HG02885 (cell line): ENCODE results near the gene FSHR.

Source experiments
- ATAC-seq: cut with Tn5 transposase; IDR thresholded peaks from one replicate; pipeline ENCODE4 v1.9.1; 2021; ENCODE audit warnings: mild to moderate bottlenecking; ENCODE audit not compliant: unreplicated experiment, poor library complexity

The FSHR gene

GRCh38 chr2:49037197-49037596 is 117.1 kb downstream of the FSHR start:
- ATAC-seq: no peak

- no peak for ATAC-seq
These were observed 118.8 kb downstream of the FSHR start for GRCh38 chr2:49035481-49035880.

- ATAC-seq: no peak
These were observed 120.7 kb downstream of the FSHR start for GRCh38 chr2:49033394-49034185.

GRCh38 chr2:49032936-49033335 is 121.4 kb downstream of the FSHR start:
- ATAC-seq: no peak

GRCh38 chr2:49032126-49032525 is 122.2 kb downstream of the FSHR start:
- no peak for ATAC-seq

GRCh38 chr2:49029406-49029805 is 124.9 kb downstream of the FSHR start:
- ATAC-seq: no peak

GRCh38 chr2:49028101-49028500 is 126.2 kb downstream of the FSHR start:
- ATAC-seq: peak; percentile 98

- ATAC-seq: no peak
These were observed 127.6 kb downstream of the FSHR start for GRCh38 chr2:49026706-49027105.

GRCh38 chr2:49021271-49021670 is 133.0 kb downstream of the FSHR start:
- ATAC-seq: no peak

- ATAC-seq: no peak
These were observed 149.1 kb downstream of the FSHR start for GRCh38 chr2:49005261-49005660.

GRCh38 chr2:49004036-49004626 is 150.2 kb downstream of the FSHR start:
- peak; percentile 85 for ATAC-seq

- ATAC-seq: no peak
These were observed 151.1 kb downstream of the FSHR start for GRCh38 chr2:49003201-49003600.

GRCh38 chr2:49002750-49003149 is 151.6 kb downstream of the FSHR start:
- ATAC-seq: no peak

GRCh38 chr2:49000695-49001094 is 153.6 kb downstream of the FSHR start:
- no peak for ATAC-seq

- no peak for ATAC-seq
These were observed 155.9 kb downstream of the FSHR start for GRCh38 chr2:48998449-48998848.

GRCh38 chr2:48993576-48993975 is 160.7 kb downstream of the FSHR start:
- ATAC-seq: peak; percentile 57

- peak; percentile 63 for ATAC-seq
These were observed 162.7 kb downstream of the FSHR start for GRCh38 chr2:48991415-48992131.

- ATAC-seq: peak; percentile 31
These were observed 169.4 kb downstream of the FSHR start for GRCh38 chr2:48984922-48985321.

GRCh38 chr2:48983551-48983950 is 170.8 kb downstream of the FSHR start:
- ATAC-seq: no peak

GRCh38 chr2:48982887-48983435 is 171.4 kb downstream of the FSHR start:
- ATAC-seq: no peak

- ATAC-seq: no peak
These were observed 173.5 kb downstream of the FSHR start for GRCh38 chr2:48980846-48981245.
